ENCODE results near the gene MAML2.

MAML2 gene

DNA sequence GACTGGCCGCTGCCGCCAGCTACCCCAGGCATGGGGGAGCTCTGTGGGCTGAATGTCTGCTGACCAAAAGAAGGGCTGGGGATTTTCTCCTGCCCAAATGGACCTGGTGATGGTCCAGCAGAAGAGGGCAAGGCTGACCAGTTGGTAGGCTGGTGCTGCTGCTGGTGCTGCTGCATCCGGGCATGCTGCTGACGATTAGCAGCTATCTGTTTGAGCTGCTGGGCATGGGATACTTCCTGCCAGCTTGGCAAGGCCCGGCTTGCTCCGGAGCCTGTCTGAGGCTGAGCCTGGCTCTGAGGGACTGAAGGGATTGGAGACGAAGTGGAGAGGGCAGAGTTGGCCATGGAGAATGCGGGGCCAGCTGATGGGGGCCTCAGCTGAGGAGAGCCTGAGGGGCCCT is 250.5 kb downstream of the MAML2 start:
- in situ Hi-C loops (cut with HindIII; ENCODE audit: low sequenced_read_pairs) = no loop called here
- no peak for DNase-seq (ENCODE audit: low read depth, low spot score)
- H3K4me3 ChIP-seq (ENCODE audit: low read depth, low read length) = no peak overlapping the region
- TF ChIP-seq, protein P1, sequence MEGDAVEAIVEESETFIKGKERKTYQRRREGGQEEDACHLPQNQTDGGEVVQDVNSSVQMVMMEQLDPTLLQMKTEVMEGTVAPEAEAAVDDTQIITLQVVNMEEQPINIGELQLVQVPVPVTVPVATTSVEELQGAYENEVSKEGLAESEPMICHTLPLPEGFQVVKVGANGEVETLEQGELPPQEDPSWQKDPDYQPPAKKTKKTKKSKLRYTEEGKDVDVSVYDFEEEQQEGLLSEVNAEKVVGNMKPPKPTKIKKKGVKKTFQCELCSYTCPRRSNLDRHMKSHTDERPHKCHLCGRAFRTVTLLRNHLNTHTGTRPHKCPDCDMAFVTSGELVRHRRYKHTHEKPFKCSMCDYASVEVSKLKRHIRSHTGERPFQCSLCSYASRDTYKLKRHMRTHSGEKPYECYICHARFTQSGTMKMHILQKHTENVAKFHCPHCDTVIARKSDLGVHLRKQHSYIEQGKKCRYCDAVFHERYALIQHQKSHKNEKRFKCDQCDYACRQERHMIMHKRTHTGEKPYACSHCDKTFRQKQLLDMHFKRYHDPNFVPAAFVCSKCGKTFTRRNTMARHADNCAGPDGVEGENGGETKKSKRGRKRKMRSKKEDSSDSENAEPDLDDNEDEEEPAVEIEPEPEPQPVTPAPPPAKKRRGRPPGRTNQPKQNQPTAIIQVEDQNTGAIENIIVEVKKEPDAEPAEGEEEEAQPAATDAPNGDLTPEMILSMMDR (IDR thresholded peaks at IDR 0.05; ENCODE audit: low read depth, low read length) = no peak

DNA sequence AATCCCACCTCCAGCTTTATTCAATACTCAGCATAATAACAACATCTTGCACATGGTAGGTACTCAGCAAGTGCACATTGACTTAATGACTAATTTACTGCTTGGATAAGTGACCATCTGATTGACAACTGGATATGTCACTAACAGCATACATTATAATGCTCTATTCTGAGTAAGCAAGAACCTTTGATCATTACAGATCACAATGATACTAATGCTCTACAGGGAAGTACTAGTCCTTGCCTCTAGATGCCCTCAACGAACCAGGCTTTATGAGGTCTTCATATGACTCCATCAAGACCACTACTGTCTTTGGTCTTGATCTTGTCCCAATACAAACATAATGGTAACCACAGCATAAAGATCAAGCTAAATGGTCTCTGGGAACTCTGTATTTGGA is 251.5 kb downstream of the MAML2 start:
- TF ChIP-seq, protein P1 (IDR thresholded peaks at IDR 0.05; ENCODE audit: low read depth, low read length) = no peak
- H3K4me3 ChIP-seq (ENCODE audit: low read depth, low read length) = no peak overlapping the region
- DNase-seq (ENCODE audit: low read depth, low spot score) = no peak
- in situ Hi-C loops (cut with HindIII; ENCODE audit: low sequenced_read_pairs) = no loop called here

DNA sequence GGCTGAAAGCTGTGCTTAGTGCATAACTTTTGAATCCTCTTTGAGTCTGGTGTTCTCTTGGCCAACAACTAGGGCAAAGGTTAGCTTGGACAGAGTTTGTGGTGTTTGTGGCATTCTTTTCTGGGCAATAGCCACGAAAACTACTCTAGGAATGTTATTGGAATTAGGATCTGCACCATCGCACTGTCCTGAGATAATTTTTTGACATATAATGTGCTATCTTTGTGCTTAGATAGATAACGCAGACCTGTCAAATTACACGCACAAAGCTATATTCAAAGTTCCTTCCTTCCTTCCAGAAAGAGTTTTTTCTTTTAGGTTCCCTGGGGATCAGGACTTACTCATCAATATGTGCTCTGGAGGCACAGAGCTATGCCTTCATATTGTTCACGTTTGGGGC is 252.3 kb downstream of the MAML2 start:
- in situ Hi-C loops (cut with HindIII; ENCODE audit: low sequenced_read_pairs) = no loop called here
- H3K4me3 ChIP-seq (ENCODE audit: low read depth, low read length) = no peak overlapping the region
- DNase-seq (ENCODE audit: low read depth, low spot score) = peak; percentile 74
- TF ChIP-seq, protein P1 (IDR thresholded peaks at IDR 0.05; ENCODE audit: low read depth, low read length) = no peak

DNA sequence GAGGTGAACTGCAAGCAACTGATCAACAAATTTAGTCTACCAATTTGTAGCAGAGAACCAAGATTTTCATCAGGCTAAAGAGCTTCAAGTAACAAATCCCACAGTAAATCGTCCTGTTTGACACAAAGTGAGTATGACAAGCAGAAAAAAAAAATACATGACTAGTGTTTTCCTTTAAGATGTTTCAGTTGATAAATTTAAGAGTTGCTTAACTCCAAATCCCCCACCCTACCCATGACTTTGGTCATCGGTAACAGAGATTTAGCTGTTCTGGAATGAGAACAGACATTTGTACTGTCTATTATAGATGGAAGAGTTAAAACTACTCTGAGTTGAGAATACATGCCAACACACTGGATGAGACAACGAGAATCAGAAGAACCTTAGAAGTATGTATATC is 254.1 kb downstream of the MAML2 start:
- in situ Hi-C loops (cut with HindIII; ENCODE audit: low sequenced_read_pairs) = no loop called here
- no peak for DNase-seq (ENCODE audit: low read depth, low spot score)
- H3K4me3 ChIP-seq (ENCODE audit: low read depth, low read length) = no peak overlapping the region
- TF ChIP-seq, protein P1 (IDR thresholded peaks at IDR 0.05; ENCODE audit: low read depth, low read length) = no peak

DNA sequence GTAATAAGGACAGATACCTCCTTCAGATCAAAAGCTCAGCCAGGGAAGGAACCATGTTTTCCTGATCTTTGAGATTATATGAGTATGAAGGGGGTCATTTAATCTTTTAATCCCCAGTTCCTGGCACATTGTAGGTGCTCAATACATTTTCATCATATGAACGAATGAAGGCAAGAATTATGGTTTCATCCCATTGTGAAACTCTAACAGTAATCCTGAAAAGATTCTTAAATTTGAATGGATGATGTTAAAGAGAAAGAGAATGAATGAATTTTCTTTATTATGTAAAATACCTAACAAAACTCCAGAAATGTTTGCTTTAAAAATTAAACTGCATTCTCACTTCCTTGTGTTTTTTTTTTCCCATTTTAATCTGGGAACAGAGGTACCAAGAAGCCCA is 256.9 kb downstream of the MAML2 start:
- in situ Hi-C loops (cut with HindIII; ENCODE audit: low sequenced_read_pairs) = no loop called here
- TF ChIP-seq, protein P1 (IDR thresholded peaks at IDR 0.05; ENCODE audit: low read depth, low read length) = no peak
- no peak overlapping the region for H3K4me3 ChIP-seq (ENCODE audit: low read depth, low read length)
- DNase-seq (ENCODE audit: low read depth, low spot score) = no peak

DNA sequence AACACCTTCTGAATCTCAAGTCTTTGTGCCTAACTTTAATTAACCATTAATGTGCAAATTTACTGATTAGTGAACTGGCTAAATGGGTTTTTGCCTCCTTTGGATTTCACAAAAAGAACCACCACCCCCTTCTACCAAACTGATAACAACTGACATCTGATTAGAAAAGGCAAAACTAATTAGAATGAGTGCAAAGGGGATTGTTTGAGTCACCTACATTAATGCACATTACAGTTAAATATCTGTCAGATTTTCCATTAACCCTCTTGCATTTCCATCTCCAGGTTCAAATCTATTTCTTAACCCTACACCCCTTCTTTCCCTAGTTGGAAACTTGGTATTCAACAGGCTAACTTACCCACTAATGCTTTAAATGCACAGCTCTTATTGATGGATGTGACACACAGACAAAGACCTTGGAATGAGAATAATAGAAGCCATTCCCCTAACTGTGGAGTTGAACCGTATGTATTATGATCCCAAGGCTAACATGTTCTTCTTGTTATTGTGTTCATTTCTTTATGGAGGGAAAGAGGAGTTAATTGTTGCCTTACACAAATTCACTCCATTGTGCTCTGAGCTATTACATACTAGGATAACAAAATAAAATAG is 257.6 kb downstream of the MAML2 start:
- TF ChIP-seq, protein P1 (IDR thresholded peaks at IDR 0.05; ENCODE audit: low read depth, low read length) = no peak
- no peak for DNase-seq (ENCODE audit: low read depth, low spot score)
- in situ Hi-C loops (cut with HindIII; ENCODE audit: low sequenced_read_pairs) = no loop called here

More for the DNA sequence above, 257.6 kb downstream of the MAML2 start:
- H3K4me3 ChIP-seq (ENCODE audit: low read depth, low read length) = no peak overlapping the region

Data from astrocyte of the spinal cord (primary cell).